GM23338 (cell line): Measurements from ENCODE around the gene CALML3. TPM values are rescaled to one million over a fixed set of nuclear protein-coding genes. Genes with fewer than 3 reads are reported as not detected.

Experiments
- ATAC-seq: fragments of 200-7000 bp; cut with Tn5 transposase; 3 replicates; pipeline ENCODE4 v1.9.1; 2020
- DNase-seq: peaks from one replicate; pipeline ENCODE4 v3.0.0-alpha.2; 2015; ENCODE audit warnings: low spot score
- H2AFZ ChIP-seq: fragments of 200-600 bp; sonication (generic); 2 replicates; pipeline ENCODE4 v1.8.0; 2016; ENCODE audit warnings: antibody characterized with exemption, mild to moderate bottlenecking, moderate library complexity
- H3F3A ChIP-seq: fragments of 200-600 bp; sonication (generic); replicated peaks from 2 replicates; pipeline ENCODE4 v1.8.0; 2017; ENCODE audit warnings: antibody characterized with exemption, mixed run types, low read depth
- H3K27ac ChIP-seq: fragments of 200-600 bp; sonication (generic); 2 replicates; pipeline ENCODE4 v1.6.1; 2016; ENCODE audit warnings: low read depth
- H3K27me3 ChIP-seq: fragments of 200-600 bp; sonication (generic); 2 replicates; pipeline ENCODE4 v1.8.0; 2016; ENCODE audit warnings: mild to moderate bottlenecking, mixed run types, moderate library complexity; ENCODE audit not compliant: insufficient read depth
- H3K36me3 ChIP-seq: fragments of 200-600 bp; sonication (generic); 2 replicates; pipeline ENCODE4 v1.8.0; 2016; ENCODE audit warnings: mild to moderate bottlenecking; ENCODE audit not compliant: insufficient read depth
- H3K4me1 ChIP-seq: fragments of 200-600 bp; sonication (generic); 2 replicates; pipeline ENCODE4 v1.8.0; 2016; ENCODE audit warnings: mild to moderate bottlenecking, moderate library complexity; ENCODE audit not compliant: insufficient read depth
- H3K4me2 ChIP-seq: fragments of 200-600 bp; sonication (generic); 2 replicates; pipeline ENCODE4 v1.7.1; 2017; ENCODE audit warnings: mixed run types
- H3K4me3 ChIP-seq: fragments of 200-600 bp; sonication (generic); 2 replicates; pipeline ENCODE4 v1.6.1; 2016; ENCODE audit warnings: mixed run types
- H3K79me2 ChIP-seq: fragments of 200-600 bp; sonication (generic); replicated peaks from 2 replicates; pipeline ENCODE4 v1.8.0; 2017; ENCODE audit warnings: mild to moderate bottlenecking; ENCODE audit not compliant: insufficient read depth
- H3K9me2 ChIP-seq: fragments of 200-600 bp; sonication (generic); 2 replicates; pipeline ENCODE4 v1.8.0; 2017; ENCODE audit not compliant: insufficient read depth
- H4K20me1 ChIP-seq: fragments of 200-600 bp; sonication (generic); replicated peaks from 2 replicates; pipeline ENCODE4 v1.8.0; 2017; ENCODE audit warnings: mild to moderate bottlenecking; ENCODE audit not compliant: insufficient read depth
- H3K27ac Mint-ChIP-seq: 2 replicates; pipeline ENCODE4 v1.8.0; 2020; ENCODE audit warnings: inconsistent platforms, mild to moderate bottlenecking, moderate library complexity, mixed read lengths
- H3K27me3 Mint-ChIP-seq: 3 replicates; pipeline ENCODE4 v1.8.0; 2022; ENCODE audit warnings: low read depth, mild to moderate bottlenecking, moderate library complexity, mixed read lengths, inconsistent platforms; ENCODE audit not compliant: insufficient read depth, poor library complexity
- H3K36me3 Mint-ChIP-seq: 3 replicates; pipeline ENCODE4 v1.8.0; 2021; ENCODE audit warnings: low read depth, mild to moderate bottlenecking, inconsistent platforms, moderate library complexity, mixed read lengths
- H3K4me1 Mint-ChIP-seq: 3 replicates; pipeline ENCODE4 v1.8.0; 2020; ENCODE audit warnings: mild to moderate bottlenecking, inconsistent platforms, mixed read lengths
- H3K4me3 Mint-ChIP-seq: 3 replicates; pipeline ENCODE4 v1.8.0; 2021; ENCODE audit warnings: moderate library complexity, mild to moderate bottlenecking, inconsistent platforms, mixed read lengths
- H3K9me3 Mint-ChIP-seq: 3 replicates; pipeline ENCODE4 v1.8.0; 2020; ENCODE audit warnings: moderate library complexity, mild to moderate bottlenecking, inconsistent platforms, mixed read lengths
- CREB1 ChIP-seq: fragments of 250-450 bp; sonication (Bioruptor Pico); IDR thresholded peaks from 2 replicates; pipeline ENCODE4 v1.5.0; 2020; ENCODE audit warnings: low read depth, mild to moderate bottlenecking, moderate library complexity
- EZH2phosphoT487 ChIP-seq: fragments of 200-600 bp; sonication (generic); IDR thresholded peaks from one replicate; pipeline ENCODE4 v1.8.1; 2018; ENCODE audit warnings: antibody characterized with exemption; ENCODE audit not compliant: unreplicated experiment
- NANOG ChIP-seq: IDR thresholded peaks from 2 replicates; pipeline ENCODE4 v1.6.1; 2016; ENCODE audit warnings: antibody characterized with exemption, borderline replicate concordance
- POLR2AphosphoS5 ChIP-seq: IDR thresholded peaks from 2 replicates; pipeline ENCODE4 v1.6.1; 2016; ENCODE audit warnings: antibody characterized with exemption, low read depth
- ZNF331 ChIP-seq: fragments of 250-450 bp; sonication (Bioruptor Pico); IDR thresholded peaks from 2 replicates; pipeline ENCODE4 v1.5.0; 2020; ENCODE audit warnings: low read depth, mild to moderate bottlenecking, moderate library complexity
- polyA plus RNA-seq: library from polyadenylated mRNA; unstranded; fragments of >200 nt; fragmentation: Nextera tagmentation; extraction: Ambion mirVana; gene quantifications from 2 replicates; pipeline ENCODE4 v1.2.1, GENCODE V29; 2016
- total RNA-seq: library from RNA; depleted of rRNA; stranded (reverse); fragments of >200 nt; shearing (Covaris generic); gene quantifications from 2 replicates; pipeline ENCODE4 v1.2.3, GENCODE V29; 2014
- TF ChIP-seq, protein P1 (sequence below), 2 experiments: fragments of 200-600 bp in 1 of 2; sonication (generic) in 1 of 2; conservative IDR thresholded peaks; 2 replicates each; pipeline versions ENCODE4 v1.5.1 to v1.6.1; 2016 to 2017; ENCODE audit warnings: antibody characterized with exemption in 2 of 2, low read depth in 2 of 2, mild to moderate bottlenecking in 2 of 2, moderate library complexity in 1 of 2
- TF ChIP-seq, protein P2 (sequence below): IDR thresholded peaks from 2 replicates; pipeline ENCODE4 v1.6.1; 2016; ENCODE audit warnings: antibody characterized with exemption
- TF ChIP-seq, protein P3 (sequence below): IDR thresholded peaks from one replicate; pipeline ENCODE4 v1.6.1; 2018; ENCODE audit warnings: antibody characterized with exemption; ENCODE audit not compliant: unreplicated experiment
- TF ChIP-seq, protein P4 (sequence below): fragments of 250-450 bp; sonication (Bioruptor Pico); IDR thresholded peaks from 2 replicates; pipeline ENCODE4 v1.5.0; 2020; ENCODE audit warnings: mild to moderate bottlenecking, moderate library complexity

Gene CALML3
- total and polyA plus RNA-seq, 2 experiments from 2014 or later = not detected

DNA sequence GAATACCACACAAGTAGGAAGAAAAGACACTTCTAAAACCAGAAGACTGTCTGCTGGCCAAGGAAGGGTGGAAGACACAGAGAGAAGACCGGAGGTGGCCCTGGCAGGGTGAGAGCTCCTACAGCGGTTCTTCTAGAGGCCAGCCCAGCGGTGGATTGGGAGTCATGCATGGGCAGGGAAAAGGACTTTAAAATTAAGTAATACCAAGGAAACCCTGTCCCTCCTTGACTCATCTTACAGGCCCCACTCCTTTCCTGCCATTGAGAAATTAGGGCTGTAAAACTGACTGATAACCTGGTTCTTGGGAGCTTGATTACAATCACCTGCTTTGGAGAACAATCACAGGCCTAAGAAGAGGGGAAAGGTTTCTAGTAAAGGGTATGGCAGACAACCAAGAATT lies 16.1 kb downstream of the CALML3 start:
- no peaks in the 10 kb centered on the region for H3K9me2 ChIP-seq

More for the DNA sequence above, 16.1 kb downstream of the CALML3 start:
- no peak overlapping the region for H3K27ac ChIP-seq
- Mint-ChIP-seq H3K27ac (no peak overlapping the region), H3K27me3 (peaks cover 9% of the 10 kb centered on the region), H3K9me3 (peaks cover 33% of the 10 kb centered on the region; the same call in 2 of the 3 replicates), H3K4me1 (no peaks in the 10 kb centered on the region), H3K4me3 (no peak overlapping the region), H3K36me3 (peaks cover 3% of the 10 kb centered on the region; the same call in 2 of the 3 replicates)
- ATAC-seq = no peak
- H3F3A ChIP-seq = no peaks in the 10 kb centered on the region
- no peaks in the 10 kb centered on the region for H3K27me3 ChIP-seq
- DNase-seq = no peak
- H3K36me3 ChIP-seq = no peaks in the 10 kb centered on the region; the same call in 1 of the 2 replicates
- no peaks in the 10 kb centered on the region for H4K20me1 ChIP-seq
- no peak overlapping the region for H3K4me3 ChIP-seq
- no peaks in the 10 kb centered on the region for H3K4me1 ChIP-seq
- H3K4me2 ChIP-seq = no peak overlapping the region
- no peak overlapping the region for H2AFZ ChIP-seq
- TF ChIP-seq EZH2phosphoT487 (no peak), ZNF331 (CRISPR knock-in tag) (no peak), POLR2AphosphoS5 (no peak), NANOG (no peak), CREB1 (CRISPR knock-in tag) (no peak)
- TF ChIP-seq, protein P1, sequence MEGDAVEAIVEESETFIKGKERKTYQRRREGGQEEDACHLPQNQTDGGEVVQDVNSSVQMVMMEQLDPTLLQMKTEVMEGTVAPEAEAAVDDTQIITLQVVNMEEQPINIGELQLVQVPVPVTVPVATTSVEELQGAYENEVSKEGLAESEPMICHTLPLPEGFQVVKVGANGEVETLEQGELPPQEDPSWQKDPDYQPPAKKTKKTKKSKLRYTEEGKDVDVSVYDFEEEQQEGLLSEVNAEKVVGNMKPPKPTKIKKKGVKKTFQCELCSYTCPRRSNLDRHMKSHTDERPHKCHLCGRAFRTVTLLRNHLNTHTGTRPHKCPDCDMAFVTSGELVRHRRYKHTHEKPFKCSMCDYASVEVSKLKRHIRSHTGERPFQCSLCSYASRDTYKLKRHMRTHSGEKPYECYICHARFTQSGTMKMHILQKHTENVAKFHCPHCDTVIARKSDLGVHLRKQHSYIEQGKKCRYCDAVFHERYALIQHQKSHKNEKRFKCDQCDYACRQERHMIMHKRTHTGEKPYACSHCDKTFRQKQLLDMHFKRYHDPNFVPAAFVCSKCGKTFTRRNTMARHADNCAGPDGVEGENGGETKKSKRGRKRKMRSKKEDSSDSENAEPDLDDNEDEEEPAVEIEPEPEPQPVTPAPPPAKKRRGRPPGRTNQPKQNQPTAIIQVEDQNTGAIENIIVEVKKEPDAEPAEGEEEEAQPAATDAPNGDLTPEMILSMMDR (conservative IDR thresholded peaks at IDR 0.05; ENCODE audit: low read depth in 2 of 2) = no peak
- TF ChIP-seq, protein P2, sequence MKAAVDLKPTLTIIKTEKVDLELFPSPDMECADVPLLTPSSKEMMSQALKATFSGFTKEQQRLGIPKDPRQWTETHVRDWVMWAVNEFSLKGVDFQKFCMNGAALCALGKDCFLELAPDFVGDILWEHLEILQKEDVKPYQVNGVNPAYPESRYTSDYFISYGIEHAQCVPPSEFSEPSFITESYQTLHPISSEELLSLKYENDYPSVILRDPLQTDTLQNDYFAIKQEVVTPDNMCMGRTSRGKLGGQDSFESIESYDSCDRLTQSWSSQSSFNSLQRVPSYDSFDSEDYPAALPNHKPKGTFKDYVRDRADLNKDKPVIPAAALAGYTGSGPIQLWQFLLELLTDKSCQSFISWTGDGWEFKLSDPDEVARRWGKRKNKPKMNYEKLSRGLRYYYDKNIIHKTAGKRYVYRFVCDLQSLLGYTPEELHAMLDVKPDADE = no peak
- TF ChIP-seq, protein P3, sequence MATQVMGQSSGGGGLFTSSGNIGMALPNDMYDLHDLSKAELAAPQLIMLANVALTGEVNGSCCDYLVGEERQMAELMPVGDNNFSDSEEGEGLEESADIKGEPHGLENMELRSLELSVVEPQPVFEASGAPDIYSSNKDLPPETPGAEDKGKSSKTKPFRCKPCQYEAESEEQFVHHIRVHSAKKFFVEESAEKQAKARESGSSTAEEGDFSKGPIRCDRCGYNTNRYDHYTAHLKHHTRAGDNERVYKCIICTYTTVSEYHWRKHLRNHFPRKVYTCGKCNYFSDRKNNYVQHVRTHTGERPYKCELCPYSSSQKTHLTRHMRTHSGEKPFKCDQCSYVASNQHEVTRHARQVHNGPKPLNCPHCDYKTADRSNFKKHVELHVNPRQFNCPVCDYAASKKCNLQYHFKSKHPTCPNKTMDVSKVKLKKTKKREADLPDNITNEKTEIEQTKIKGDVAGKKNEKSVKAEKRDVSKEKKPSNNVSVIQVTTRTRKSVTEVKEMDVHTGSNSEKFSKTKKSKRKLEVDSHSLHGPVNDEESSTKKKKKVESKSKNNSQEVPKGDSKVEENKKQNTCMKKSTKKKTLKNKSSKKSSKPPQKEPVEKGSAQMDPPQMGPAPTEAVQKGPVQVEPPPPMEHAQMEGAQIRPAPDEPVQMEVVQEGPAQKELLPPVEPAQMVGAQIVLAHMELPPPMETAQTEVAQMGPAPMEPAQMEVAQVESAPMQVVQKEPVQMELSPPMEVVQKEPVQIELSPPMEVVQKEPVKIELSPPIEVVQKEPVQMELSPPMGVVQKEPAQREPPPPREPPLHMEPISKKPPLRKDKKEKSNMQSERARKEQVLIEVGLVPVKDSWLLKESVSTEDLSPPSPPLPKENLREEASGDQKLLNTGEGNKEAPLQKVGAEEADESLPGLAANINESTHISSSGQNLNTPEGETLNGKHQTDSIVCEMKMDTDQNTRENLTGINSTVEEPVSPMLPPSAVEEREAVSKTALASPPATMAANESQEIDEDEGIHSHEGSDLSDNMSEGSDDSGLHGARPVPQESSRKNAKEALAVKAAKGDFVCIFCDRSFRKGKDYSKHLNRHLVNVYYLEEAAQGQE = no peak
- TF ChIP-seq, protein P4, sequence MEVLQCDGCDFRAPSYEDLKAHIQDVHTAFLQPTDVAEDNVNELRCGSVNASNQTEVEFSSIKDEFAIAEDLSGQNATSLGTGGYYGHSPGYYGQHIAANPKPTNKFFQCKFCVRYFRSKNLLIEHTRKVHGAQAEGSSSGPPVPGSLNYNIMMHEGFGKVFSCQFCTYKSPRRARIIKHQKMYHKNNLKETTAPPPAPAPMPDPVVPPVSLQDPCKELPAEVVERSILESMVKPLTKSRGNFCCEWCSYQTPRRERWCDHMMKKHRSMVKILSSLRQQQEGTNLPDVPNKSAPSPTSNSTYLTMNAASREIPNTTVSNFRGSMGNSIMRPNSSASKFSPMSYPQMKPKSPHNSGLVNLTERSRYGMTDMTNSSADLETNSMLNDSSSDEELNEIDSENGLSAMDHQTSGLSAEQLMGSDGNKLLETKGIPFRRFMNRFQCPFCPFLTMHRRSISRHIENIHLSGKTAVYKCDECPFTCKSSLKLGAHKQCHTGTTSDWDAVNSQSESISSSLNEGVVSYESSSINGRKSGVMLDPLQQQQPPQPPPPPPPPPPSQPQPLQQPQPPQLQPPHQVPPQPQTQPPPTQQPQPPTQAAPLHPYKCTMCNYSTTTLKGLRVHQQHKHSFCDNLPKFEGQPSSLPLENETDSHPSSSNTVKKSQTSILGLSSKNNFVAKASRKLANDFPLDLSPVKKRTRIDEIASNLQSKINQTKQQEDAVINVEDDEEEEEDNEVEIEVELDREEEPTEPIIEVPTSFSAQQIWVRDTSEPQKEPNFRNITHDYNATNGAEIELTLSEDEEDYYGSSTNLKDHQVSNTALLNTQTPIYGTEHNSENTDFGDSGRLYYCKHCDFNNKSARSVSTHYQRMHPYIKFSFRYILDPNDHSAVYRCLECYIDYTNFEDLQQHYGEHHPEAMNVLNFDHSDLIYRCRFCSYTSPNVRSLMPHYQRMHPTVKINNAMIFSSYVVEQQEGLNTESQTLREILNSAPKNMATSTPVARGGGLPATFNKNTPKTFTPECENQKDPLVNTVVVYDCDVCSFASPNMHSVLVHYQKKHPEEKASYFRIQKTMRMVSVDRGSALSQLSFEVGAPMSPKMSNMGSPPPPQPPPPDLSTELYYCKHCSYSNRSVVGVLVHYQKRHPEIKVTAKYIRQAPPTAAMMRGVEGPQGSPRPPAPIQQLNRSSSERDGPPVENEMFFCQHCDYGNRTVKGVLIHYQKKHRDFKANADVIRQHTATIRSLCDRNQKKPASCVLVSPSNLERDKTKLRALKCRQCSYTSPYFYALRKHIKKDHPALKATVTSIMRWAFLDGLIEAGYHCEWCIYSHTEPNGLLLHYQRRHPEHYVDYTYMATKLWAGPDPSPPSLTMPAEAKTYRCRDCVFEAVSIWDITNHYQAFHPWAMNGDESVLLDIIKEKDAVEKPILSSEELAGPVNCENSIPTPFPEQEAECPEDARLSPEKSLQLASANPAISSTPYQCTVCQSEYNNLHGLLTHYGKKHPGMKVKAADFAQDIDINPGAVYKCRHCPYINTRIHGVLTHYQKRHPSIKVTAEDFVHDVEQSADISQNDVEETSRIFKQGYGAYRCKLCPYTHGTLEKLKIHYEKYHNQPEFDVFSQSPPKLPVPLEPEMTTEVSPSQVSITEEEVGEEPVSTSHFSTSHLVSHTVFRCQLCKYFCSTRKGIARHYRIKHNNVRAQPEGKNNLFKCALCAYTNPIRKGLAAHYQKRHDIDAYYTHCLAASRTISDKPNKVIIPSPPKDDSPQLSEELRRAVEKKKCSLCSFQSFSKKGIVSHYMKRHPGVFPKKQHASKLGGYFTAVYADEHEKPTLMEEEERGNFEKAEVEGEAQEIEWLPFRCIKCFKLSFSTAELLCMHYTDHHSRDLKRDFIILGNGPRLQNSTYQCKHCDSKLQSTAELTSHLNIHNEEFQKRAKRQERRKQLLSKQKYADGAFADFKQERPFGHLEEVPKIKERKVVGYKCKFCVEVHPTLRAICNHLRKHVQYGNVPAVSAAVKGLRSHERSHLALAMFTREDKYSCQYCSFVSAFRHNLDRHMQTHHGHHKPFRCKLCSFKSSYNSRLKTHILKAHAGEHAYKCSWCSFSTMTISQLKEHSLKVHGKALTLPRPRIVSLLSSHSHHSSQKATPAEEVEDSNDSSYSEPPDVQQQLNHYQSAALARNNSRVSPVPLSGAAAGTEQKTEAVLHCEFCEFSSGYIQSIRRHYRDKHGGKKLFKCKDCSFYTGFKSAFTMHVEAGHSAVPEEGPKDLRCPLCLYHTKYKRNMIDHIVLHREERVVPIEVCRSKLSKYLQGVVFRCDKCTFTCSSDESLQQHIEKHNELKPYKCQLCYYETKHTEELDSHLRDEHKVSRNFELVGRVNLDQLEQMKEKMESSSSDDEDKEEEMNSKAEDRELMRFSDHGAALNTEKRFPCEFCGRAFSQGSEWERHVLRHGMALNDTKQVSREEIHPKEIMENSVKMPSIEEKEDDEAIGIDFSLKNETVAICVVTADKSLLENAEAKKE (CRISPR knock-in tag) = no peak
- no peaks in the 10 kb centered on the region for H3K79me2 ChIP-seq
